ENCODE results near the gene MCFD2.

The MCFD2 gene

DNA sequence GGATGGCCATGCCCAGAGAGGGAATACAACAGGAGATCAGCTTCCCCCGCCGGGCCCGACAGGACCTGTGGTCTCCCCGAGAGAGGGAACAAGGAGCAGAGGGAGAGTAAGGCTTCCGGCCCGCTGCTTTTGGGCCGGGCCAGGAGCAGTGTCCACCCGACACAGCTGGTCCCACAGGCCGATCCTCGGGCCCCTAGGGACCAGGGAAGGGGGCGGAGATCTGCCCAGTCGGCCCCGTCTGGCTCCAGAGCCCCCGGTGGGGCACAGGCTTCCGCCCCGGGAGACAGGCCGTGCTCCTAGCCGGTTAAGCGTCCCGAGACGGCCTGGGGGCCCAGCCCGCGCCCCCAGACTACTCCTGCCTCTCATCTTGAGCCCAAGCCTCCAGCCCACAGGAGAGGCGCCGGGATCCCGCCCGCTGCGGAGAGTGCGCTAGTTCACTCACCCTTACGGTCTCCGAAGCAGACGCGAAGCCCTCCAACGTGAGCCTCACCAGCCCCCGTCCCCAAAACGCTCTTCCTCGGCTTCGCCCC lies at the start of gene MCFD2:
Gene MCFD2 (minus strand): TSS at position 526 of the 530 bp plus-strand sequence. CDS start 6,635 bp downstream, outside the sequence.
- FAIRE-seq: no peak

DNA sequence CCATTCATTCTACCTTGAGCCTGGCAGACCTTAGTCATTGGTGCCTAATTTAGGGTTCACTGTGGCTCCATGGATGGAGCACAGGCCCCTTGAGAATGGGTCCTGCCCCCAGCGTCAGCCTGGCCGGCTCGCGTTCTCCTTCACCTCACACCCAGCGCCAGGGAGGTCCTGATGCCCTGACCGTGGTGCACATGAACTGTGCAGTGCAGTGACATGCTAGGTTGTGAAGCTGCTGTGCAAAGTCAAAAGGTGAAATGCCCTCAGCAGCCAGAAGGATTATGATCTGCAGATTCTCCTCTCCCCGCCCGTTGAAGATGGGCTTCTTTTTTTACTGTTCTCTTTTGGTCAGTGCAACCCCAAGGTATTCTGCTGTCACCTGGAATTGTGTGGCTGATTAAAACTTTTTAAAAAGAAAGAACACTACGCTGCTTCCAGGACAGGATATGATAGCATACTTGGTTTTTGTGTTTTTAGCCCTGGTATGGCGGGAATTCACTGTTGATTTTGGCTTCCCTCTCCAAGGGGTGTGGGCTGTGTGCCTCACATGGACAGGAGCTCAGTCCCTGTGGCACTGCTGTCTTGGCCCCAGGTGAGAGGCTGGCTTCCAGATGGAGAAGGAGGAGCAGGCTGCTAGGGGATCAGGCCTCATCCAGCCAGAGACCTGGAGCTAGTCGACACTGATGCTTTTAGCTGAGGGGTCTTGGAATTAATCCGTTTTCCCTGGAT lies 49.4 kb upstream of the MCFD2 start:
- no peak for FAIRE-seq

DNA sequence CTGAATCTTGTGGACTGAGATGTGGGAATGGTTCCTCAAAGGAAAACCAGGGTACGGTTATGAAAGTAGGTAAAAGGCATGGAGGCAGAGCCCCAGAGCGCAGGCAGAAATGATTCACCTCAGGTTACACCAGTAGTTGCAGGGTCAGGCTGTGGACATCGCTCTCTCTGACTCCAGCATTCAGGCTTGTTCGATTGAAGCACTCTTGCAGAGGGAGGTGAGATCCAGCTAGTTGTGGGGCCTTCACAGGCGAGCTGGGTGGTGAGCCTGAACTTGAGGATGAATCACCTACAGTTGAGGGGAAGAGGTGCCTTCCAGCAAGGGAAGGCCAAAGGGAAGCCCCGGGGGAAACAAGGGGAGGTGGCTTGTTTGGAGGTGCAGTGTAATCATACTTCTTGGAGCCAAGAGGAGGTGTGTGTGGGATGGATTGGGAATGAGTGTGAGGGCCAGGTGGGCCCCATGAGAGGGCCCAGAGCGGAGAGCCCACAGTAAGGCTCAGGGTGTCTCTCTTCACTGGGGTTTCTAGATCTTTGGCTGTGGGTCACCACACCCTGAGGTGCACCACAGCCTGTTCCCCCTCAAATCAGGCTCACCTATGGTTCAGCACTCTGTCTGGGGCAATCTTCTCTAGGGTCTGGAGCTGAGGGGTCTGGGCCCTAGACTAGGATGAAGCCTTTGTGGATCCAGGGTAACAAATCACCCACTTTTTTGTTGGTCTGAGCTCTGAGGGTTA lies 48.5 kb upstream of the MCFD2 start:
- no peak for FAIRE-seq

DNA sequence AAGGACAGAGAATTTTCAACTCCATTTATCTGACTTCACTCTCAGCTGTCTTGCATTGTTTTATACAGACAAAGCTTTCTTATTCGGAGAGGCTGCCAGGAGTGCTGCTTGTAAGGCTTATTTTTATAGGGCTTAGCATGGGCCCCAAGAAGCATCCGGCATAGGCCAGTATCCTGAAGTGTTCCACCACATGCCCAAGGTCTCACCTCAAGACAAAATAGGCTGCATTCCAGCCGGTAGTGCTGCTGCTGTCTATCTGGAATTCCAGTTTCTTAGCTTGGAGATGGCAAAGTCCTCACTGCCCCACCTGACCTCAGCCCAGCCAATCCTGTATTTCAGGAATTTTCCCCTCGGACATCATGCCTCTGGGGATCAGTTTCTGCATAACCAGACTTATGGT lies 47.6 kb upstream of the MCFD2 start:
- no peak for FAIRE-seq

DNA sequence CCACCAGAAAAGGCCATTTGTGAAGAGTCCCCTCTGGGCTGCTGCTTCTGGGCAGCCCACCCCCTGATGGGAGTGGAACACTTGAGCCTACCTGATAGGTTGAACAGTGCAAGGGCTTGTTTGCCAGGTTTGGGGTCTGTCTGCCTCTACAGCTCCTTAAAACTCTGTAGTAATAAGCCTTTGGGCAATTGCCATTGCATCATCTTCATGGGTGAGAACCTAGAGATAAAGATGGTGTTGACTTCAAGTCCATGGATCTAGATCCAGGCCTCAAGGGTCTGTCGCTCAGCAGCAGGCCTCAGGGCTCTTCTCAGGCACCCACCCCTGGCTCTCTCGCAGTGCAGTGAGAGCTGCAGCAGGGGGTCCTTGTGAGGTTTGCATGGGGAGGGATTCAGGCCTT lies 47.1 kb upstream of the MCFD2 start:
- FAIRE-seq: no peak

DNA sequence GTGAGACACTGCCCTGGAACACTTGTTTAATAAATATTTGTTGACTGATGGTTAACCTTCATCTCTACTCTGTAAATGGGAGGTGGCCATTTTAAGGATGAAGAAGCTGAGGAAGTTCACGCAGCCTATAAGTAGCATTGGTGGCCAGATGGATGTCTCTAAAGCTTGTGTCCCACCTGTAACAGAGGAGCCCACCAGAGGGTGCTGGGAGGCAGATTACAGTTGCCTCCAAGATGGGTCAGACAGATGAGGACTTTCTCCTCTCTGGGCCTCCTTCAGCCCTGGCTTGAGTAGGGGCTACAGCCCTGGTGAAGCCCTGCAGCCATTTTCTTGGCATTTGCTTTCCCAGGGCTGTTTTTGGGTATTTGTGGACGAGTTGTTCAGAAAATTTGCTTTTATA lies 45.0 kb upstream of the MCFD2 start:
- no peak for FAIRE-seq

DNA sequence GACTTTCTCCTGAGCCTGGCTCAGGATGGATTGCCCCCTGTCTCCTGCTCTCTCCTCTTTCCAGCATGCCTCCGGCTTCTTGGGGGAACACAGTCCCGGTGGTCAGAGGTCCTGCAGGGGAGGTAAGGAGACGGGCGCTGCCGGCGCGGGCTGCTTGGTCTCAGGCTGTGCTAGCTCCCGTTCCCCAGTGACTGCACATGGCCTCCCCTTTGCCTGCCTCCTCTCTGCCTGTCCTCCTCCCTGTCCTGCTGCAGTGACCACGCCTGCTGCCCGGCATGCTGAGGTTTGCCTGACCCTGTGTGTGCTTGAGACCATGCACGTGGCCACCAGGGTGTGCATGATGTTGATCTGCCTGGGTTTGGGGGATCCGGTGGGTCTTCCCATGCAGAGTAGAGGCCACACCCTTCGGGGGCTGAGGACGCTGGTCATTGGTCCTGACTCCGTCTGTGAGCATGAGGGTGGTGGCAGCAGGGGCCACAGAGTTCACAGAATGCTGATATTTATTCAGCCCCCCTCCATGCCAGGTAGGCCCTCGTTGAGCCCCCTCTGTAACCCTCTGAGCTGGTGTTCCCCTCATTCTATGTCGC lies 42.9 kb upstream of the MCFD2 start:
- FAIRE-seq: no peak

DNA sequence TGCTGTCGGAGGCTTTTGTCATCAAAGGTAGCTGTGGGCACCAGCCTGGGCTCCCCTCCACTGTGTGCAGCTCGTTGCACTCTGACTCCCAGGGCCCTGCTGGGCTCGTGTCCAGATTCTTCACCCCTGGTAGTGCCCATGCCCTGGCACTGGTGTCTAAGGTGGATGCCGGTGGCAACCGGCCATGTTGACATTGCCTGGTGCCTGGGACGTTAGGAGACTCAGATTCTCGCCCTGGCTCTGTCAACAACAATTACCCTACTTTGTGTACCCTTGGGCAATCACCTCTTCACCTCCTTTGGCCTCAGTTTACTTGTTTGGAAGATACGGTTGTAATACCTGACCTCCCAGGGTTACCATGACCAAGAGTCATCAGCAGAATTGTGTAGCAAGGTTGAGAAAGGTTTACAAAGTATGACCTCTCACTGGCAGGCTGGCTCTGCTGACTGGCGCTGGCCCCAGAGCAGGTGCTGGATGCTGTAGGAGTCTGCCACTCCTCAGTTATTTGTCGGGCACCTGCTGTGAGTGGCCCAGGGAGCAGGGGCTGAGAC lies 41.5 kb upstream of the MCFD2 start:
- no peak for FAIRE-seq

DNA sequence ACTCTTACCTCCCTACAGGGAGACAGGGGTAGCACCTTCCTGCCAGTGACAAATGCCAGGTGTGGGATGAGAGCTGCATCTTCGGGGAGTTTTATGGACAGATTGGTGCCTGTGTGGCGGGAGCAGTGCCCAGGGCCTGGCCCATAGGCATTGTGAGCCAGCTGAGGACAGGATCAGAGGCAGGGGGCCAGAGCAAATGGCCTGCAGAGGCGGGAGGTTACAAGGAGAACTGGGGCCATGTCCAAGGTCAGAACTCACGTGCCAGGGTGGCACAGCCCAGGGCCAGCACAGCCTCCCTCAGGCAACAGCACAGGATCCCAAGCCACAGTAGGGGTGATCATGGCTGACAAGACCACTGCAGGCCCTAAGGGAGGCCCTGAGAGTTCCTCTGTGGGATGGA lies 40.2 kb upstream of the MCFD2 start:
- FAIRE-seq: no peak

DNA sequence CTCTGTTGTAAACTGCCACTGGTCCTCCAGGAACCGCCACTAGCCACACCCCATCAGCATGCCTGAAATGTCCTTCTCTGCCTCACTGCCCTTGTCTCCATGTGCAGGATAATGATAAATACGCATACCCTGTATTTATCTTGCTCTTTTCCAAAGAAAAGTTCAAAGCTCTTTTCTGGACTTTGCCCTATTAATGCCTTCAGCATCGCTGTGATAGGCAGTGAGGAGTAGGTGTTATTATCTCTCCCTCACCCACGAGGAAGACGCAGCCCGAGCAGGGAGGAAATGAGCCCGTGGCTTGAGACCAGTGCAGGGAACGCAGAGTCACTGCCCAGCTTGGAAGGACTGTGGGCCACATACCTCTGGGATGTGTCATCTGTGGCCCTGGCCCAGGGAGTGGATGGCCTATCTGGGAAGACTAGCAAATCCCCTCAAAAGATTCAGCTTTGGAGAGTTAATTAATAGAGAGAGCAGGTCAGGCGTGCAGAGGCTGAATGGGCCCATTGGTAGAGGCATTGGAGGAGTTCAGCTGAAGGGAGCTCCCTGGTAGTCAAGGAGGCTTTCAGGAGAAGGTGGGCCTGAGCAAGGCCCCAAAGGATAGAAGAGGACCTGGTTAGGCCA lies 39.5 kb upstream of the MCFD2 start:
- FAIRE-seq: no peak

DNA sequence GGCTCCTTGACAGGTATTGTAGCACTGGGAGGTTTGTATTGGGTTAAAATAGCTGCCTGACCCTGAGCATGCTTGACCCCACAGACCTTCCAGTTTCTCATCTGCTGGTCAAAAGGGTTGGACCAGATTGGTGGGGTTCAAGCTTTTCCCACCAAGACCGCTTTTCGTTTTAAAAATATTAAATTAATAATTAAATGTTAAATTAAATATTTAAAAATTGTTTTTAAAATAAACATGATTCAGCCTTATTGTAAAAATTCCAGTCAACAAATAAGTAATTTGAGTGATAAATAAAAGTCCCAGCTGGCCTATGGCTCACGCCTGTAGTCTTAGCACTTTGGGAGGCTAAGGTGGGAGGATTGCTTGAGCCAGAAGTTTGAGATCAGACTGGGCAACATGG lies 36.6 kb upstream of the MCFD2 start:
- no peak for FAIRE-seq

DNA sequence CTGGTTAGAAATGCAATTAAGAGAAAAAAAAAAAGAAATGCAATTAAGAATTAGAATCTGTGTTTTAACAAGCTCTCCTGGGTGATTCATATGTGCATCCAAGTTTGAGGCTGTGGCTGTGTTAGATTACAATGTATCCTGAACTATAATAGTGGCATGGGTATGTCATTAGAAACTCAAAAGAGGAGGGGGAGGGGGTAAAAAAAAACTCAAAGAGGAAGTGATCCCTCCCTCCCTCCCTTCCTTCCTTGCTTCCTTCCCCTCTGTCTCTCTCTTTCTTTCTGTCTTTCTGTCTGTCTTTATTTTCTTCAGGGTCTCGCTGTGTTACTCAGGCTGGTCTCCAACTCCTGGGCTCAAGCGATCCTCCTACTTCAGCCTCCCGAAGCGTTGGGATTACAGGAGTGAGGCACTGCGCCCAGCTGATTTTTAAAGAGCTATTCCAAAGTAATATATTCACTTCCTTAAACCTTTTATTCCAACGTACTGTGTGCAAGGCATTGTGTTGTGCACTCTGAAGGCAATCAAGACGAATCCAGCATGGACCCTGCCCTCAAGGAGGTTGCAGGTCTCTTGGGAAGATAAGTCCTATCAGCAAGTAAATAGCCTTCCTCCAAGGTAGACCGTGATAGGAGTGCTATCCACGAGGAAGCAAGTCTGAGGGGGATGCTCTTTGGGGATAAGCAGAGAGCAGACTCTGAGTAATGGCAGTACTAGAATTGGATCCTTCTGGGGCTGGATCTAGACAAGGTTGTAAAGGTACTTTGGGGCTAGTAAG lies 35.9 kb upstream of the MCFD2 start:
- no peak for FAIRE-seq

DNA sequence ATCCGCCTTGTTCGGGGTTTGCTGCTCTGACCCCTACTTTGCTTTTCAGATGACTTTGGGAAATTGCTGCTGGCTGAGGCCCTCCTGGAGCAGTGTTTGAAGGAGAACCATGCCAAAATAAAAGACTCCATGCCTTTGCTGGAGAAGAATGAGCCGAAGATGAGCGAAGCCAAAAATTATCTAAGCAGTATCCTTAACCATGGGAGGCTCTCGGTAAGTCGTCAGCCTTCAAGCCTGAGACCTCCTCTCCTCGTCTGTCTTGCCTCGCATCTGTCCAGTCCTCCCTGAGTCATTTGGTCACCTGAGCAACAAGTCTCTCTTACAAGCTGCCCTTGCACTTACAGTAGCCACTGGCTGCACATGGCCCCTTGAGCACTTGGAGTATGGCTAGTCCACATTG lies 34.7 kb upstream of the MCFD2 start:
- FAIRE-seq: no peak

DNA sequence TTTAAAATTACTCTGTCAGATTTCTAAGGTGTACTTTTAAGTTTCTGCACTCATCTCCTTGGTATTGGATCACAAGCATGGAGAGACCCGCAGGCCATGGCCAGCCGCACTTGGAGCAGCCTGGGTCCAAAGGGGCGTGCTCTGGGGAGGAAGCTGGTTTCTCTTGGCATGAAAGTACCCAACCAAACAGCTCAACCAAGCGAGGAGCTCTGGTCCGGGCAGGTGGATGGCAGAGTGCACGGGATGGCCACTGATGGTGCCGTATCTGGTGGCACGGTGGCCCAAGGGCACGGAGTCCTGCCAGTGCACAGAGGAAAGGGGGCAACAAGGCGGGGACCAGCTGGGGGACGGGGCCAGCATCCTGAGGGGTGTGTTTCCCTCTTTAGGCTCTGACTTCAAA lies 32.2 kb upstream of the MCFD2 start:
- no peak for FAIRE-seq

DNA sequence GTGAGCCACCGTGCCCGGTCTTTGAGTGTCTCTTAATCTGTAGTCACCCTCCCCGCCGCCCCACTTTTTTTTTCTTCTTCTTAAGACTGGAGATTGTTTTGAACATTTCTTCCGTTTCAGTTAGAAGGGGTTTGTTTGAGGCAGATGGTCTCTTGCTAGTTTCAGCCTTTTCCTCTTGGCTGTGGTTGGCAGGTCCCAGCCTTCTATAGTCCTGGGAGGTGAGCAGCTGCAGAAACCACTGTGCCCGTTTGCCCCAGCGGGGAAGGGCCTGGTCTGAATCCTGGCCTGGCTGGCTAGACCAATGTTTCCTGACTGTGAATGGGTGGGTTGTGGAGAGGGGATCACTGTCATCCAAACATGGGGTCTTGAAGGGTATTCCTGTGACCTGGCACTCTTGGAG lies 30.1 kb upstream of the MCFD2 start:
- FAIRE-seq: no peak

DNA sequence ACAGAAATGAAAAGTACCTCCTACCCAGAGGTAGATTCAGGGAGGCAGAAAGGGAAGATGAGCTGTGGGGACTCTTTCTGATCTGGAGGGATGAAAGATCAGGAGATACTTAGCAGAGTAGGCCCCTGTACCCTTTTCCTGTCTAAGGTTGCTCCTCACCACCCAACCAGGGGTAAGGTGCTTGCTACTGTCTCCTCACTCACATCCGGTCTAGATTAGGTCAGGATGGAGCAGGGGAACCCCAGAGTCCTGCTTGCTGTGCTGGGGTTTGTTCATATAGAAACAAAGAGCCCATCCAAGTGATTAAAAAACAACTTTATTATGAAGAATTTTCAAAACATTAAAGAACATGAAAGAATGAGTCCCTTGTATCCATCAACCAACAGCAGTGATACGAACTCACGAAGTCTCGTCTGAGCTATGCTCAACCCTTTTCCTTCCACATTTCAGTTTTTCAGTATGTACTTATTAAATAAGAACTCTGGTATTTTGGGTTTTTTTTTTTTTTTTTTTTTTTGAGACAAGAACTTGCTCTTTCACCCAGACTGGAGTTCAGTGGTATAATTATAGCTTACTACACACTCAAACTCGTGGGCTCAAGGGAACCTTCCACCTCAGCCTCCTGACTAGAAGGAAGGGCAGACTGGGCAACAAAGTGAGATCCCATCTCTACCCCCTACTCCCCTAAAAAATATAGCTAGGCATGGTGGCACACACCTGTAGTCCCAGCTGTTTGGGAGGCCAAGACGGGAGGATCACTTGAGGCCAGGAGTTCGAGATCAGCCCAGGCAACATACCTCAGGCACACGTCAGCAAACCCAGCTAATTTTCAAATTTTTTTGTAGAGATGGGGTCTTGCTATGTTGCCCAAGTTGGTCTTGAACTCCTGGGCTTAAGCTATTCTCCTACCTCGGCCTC lies 28.5 kb upstream of the MCFD2 start:
- FAIRE-seq: no peak

DNA sequence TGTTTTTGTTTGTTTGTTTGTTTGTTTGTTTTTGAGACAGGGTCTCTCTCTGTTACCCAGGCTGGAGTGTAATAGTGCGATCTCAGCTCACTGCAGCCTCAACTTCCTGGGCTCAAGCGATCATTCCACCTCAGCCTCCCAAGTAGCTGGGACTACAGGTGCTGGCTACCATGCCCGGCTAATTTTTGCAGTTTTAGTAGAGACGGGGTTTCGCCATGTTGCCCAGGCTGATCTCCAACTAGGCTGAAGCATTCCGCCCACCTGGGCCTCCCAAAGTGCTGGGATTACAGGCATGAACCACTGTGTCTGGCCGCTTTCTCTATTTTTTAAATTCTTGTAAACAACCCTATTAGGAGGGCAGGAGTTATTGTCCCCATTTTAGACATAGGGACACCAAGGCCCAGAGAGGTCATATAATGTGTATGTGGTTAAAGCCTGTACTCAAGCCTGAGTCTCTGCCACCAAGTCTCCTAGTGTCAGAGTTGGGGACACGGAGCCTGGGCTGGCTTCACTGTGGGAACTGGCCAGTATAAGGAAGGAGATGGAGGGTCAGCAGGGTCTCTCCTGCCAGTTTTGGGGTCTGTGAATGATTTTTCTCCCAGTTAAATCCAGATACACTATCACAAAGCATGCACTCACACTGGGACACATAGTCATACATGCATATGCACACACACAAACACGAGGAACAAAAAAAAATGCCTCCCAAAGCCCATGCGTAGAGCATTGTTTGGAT lies 27.5 kb upstream of the MCFD2 start:
- no peak for FAIRE-seq

DNA sequence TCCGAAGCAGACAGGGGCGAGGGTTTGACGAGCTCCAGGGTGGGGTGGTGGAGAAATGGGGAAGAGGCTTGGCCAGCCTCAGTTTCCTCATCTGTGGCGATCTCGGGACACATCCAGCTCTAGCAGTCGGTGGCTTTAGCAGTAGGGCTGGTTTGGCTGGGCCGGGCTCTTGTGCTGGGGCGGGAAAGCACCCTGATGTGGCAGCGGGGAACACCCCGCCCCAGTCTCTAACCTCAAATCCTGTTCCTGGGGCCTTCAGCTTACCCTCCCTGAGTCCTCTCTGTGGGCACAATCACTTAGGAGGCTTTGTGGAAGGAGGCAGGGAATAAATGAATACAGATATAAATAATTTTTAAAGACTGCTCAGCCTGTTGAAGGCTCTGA lies 26.5 kb upstream of the MCFD2 start:
- FAIRE-seq: no peak

DNA sequence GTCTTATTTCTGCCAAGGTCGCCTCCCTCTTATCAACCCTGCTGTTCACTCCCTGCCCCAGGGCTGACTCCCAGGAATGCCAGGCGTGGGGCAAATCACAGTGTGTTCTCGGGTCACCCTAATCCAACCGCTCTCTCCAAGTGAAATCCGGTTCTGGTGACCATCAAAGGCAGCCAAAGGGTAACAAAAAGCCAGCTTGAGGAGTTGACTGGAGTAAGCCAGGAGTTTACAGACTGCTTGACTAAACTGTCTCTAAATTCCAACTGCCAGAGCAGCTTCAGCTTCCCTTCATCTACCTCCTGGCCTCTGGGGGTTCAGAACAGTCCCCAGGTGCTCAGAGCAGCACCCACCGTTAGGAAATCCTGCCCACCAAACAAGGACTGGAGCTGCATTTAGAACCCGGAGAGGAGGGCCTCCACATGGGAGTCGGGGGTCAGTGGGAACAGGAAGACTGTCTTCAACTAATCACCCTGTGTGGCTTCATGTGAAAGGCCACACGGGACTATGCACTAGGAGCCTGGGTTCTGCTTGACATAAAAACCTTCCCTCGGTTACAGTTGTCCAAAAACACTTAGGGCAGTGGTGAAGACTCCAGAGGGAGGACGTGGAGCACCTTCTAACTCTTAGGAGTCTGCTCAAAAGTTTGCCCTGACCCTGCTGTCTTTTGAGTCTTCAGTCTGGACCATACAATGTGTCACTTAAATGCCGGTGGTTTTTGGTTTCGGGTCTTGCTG lies 24.2 kb upstream of the MCFD2 start:
- no peak for FAIRE-seq

DNA sequence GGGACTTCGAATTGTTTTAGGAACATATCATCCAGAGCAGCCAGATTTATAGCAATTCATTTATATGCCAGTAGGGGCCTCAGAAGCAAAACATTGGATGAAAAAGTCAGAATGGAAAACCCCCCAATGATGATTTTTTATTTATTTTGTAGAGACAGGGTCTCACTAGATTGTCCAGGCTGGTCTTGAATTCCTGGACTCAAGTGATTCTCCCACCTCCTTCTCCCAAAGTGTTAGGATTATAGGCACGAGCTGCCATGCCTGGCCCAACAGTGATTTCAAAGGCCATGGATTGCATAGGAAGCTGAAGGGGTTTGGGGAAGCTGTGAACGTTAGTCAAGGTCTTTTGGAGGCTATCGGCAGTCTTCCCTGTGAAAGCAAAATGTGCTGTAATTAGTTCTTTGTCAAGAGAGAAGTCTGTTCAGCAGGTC lies 21.9 kb upstream of the MCFD2 start:
- FAIRE-seq: no peak
